Neuronal stem cell (in vitro differentiated cells): ENCODE measurements around the gene ETFB.
"Not testable (repeated sequence)": the region's sequence is repeated elsewhere in the genome, so short reads cannot be mapped to it uniquely, and the experiment has no call there.

Experiments used
- DNase-seq: peaks from one replicate; pipeline ENCODE4 v3.0.0-alpha.2; 2013; ENCODE audit warnings: low spot score
- H2AFZ ChIP-seq: one replicate; pipeline ENCODE4 v1.6.1; 2013; ENCODE audit warnings: mild to moderate bottlenecking, low read length, inconsistent platforms
- H2AK5ac ChIP-seq: 2 replicates; pipeline ENCODE4 v1.6.1; 2013; ENCODE audit warnings: low read depth, mild to moderate bottlenecking, inconsistent platforms, low read length, moderate library complexity, mixed read lengths
- H2BK120ac ChIP-seq: 2 replicates; pipeline ENCODE4 v1.6.1; 2013; ENCODE audit warnings: low read depth, mild to moderate bottlenecking, inconsistent platforms, low read length, moderate library complexity, mixed read lengths
- H2BK12ac ChIP-seq: one replicate; pipeline ENCODE4 v1.6.1; 2013; ENCODE audit warnings: low read length, inconsistent platforms
- H2BK15ac ChIP-seq: 2 replicates; pipeline ENCODE4 v1.6.1; 2013; ENCODE audit warnings: mild to moderate bottlenecking, low read length, inconsistent platforms, mixed read lengths
- H2BK5ac ChIP-seq: one replicate; pipeline ENCODE4 v1.6.1; 2013; ENCODE audit warnings: inconsistent platforms, mild to moderate bottlenecking, low read length, moderate library complexity
- H3K14ac ChIP-seq: one replicate; pipeline ENCODE4 v1.6.1; 2013; ENCODE audit warnings: low read length, inconsistent platforms
- H3K18ac ChIP-seq: 2 replicates; pipeline ENCODE4 v1.6.1; 2013; ENCODE audit warnings: low read length, inconsistent platforms
- H3K23ac ChIP-seq: 2 replicates; pipeline ENCODE4 v1.6.1; 2013; ENCODE audit warnings: low read depth, mild to moderate bottlenecking, mixed read lengths, low read length, inconsistent platforms; ENCODE audit not compliant: poor library complexity
- H3K27ac ChIP-seq: replicated peaks from 3 replicates; pipeline ENCODE4 v1.5.1; 2013; ENCODE audit warnings: low read length, inconsistent platforms
- H3K27me3 ChIP-seq, 3 experiments: 2 replicates each; pipeline ENCODE4 v1.6.1; 2013; ENCODE audit warnings: low read length in 3 of 3, mild to moderate bottlenecking in 2 of 3, inconsistent platforms in 1 of 3, low read depth in 1 of 3, mixed read lengths in 1 of 3, moderate library complexity in 1 of 3; ENCODE audit not compliant: control insufficient read depth in 3 of 3, insufficient read depth in 3 of 3
- H3K36me3 ChIP-seq, 2 donors: replicated peaks in 1 of 2; 2 replicates each; pipeline ENCODE4 v1.6.1; 2013; ENCODE audit warnings: low read length in 2 of 2; ENCODE audit not compliant: control insufficient read depth in 2 of 2, insufficient read depth in 2 of 2
- H3K4ac ChIP-seq: 2 replicates; pipeline ENCODE4 v1.6.1; 2013; ENCODE audit warnings: inconsistent platforms, mild to moderate bottlenecking, low read length, moderate library complexity
- H3K4me1 ChIP-seq, 2 donors: 1 replicate in 1 of 2; 2 replicates in 1 of 2; pipeline ENCODE4 v1.6.1; 2013; ENCODE audit warnings: low read length in 2 of 2, low read depth in 1 of 2; ENCODE audit not compliant: control insufficient read depth in 2 of 2, insufficient read depth in 1 of 2
- H3K4me2 ChIP-seq: one replicate; pipeline ENCODE4 v1.6.1; 2013; ENCODE audit warnings: mild to moderate bottlenecking, low read length, inconsistent platforms; ENCODE audit not compliant: insufficient read depth, poor library complexity, severe bottlenecking
- H3K4me3 ChIP-seq, 2 donors: 2 replicates each; pipeline ENCODE4 v1.5.1; 2013; ENCODE audit warnings: low read length in 2 of 2, mild to moderate bottlenecking in 2 of 2, inconsistent platforms in 1 of 2, moderate library complexity in 1 of 2
- H3K79me1 ChIP-seq: one replicate; pipeline ENCODE4 v1.6.1; 2013; ENCODE audit warnings: low read depth, mild to moderate bottlenecking, inconsistent platforms, low read length, moderate library complexity
- H3K9ac ChIP-seq: one replicate; pipeline ENCODE4 v1.6.1; 2013; ENCODE audit warnings: mild to moderate bottlenecking, low read depth, low read length, inconsistent platforms; ENCODE audit not compliant: poor library complexity
- H3K9me3 ChIP-seq, 2 donors: replicated peaks in 1 of 2; 2 replicates each; pipeline versions ENCODE3 to v1.6.1; 2013; ENCODE audit warnings: low read length in 2 of 2, mild to moderate bottlenecking in 2 of 2, inconsistent platforms in 1 of 2, low read depth in 1 of 2, mixed read lengths in 1 of 2, moderate library complexity in 1 of 2; ENCODE audit not compliant: control insufficient read depth in 2 of 2, insufficient read depth in 1 of 2
- H4K8ac ChIP-seq: one replicate; pipeline ENCODE4 v1.6.1; 2013; ENCODE audit warnings: low read depth, mild to moderate bottlenecking, inconsistent platforms, low read length, moderate library complexity
- H4K91ac ChIP-seq: one replicate; pipeline ENCODE4 v1.6.1; 2013; ENCODE audit warnings: low read length, low read depth, mild to moderate bottlenecking, inconsistent platforms; ENCODE audit not compliant: poor library complexity
- WGBS, 2 donors: extraction: QIAGEN DNeasy Blood & Tissue Kit; methylation state at CpG; one replicate each; pipeline ENCODE4 v1.1.7; 2013; ENCODE audit warnings: missing lambda C conversion rate in 2 of 2, mixed read lengths in 1 of 2; ENCODE audit not compliant: insufficient read length in 2 of 2, insufficient replicate concordance in 1 of 2; ENCODE audit errors: extremely low coverage in 2 of 2; 5-methylcytosine and 5-hydroxymethylcytosine counted together

The ETFB gene

GRCh38 chr19:51397453-51397852, 31.3 kb upstream of the ETFB start:
- not testable (repeated sequence) for H2BK15ac ChIP-seq, H2AFZ ChIP-seq

GRCh38 chr19:51396175-51396574, 30.0 kb upstream of the ETFB start:
- Histone ChIP-seq H3K4ac (no peak overlapping the region), H3K4me3 (no peak overlapping the region), H3K79me1 (no peaks in the 10 kb centered on the region), H3K27me3 (no peaks in the 10 kb centered on the region), H2BK15ac (no peak overlapping the region), H4K8ac (no peak overlapping the region), H3K9ac (no peak overlapping the region), H3K4me2 (no peak overlapping the region), H2BK12ac (no peak overlapping the region), H3K18ac (no peak overlapping the region), H3K9me3 (no peaks in the 10 kb centered on the region), H3K4me1 (peaks cover 0 to 8% of the 10 kb centered on the region in 2 donors), H2BK120ac (no peak overlapping the region), H2BK5ac (no peak overlapping the region), H3K23ac (no peak overlapping the region), H3K27ac (no peak overlapping the region), H3K36me3 (peaks cover 0 to 8% of the 10 kb centered on the region in 2 donors), H3K14ac (no peak overlapping the region), H2AFZ (no peak overlapping the region), H2AK5ac (no peak overlapping the region), H4K91ac (no peak overlapping the region)
- no CpG with 5 or more reads among the region's 2 CpGs for WGBS, 2 donors
- no peak for DNase-seq

More at GRCh38 chr19:51397453-51397852, 31.3 kb upstream of the ETFB start:
- H2BK120ac ChIP-seq, H4K91ac ChIP-seq, H3K4me3 ChIP-seq, H3K18ac ChIP-seq, H3K27me3 ChIP-seq, H3K4me1 ChIP-seq, H2BK12ac ChIP-seq, H3K9ac ChIP-seq, H2AK5ac ChIP-seq, H3K23ac ChIP-seq, H3K79me1 ChIP-seq, H3K14ac ChIP-seq, H4K8ac ChIP-seq, H3K27ac ChIP-seq, DNase-seq, H2BK5ac ChIP-seq: not testable (repeated sequence)
- no CpG with 5 or more reads among the region's 9 CpGs for WGBS, 2 donors
- Histone ChIP-seq H3K36me3 (peaks cover 0 to 15% of the 10 kb centered on the region in 2 donors), H3K9me3 (peaks cover 0 to 11% of the 10 kb centered on the region in 2 donors), H3K4me2 (peak overlapping the region; percentile 3), H3K4ac (peak overlapping the region; percentile 14)

DNA sequence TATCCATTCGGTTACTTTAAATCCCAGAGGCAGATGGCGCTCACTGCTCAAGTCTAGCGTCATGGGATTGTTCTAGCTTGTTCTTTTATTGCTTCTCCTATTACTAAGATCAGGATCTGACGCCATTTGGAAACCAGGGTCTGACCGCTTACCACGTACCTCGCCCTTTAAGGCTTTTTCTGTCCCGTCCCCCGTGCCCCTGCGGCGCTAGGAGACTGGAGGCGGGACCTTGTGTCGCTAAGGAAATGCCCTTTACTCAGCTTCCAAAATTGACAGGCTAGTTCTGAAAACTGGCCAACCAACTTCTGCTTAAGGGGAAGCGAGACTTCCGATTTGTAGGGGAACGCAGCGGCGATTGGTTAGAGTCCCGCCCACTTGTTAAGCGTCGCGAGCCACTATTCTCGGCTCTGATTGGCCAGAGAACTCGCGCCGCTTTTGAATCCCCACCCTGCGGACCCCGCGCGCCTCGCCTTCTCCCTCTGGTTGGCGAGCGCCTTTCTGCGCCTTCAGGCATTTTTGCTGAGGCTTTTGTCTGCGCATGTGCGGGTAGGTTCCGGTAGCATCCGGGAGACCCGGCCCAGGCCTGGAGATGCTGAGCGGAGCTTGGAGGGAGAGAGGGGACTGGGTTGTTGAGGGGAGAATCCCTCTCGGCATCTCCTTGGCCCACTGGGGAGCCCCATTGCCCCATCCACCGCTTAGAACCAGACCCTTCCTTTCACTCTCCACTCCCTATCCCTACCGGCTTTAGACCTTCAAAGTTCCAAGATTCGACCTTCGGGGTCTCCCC, 28.1 kb upstream of the ETFB start:
- Histone ChIP-seq H3K4ac (no peak overlapping the region), H3K9me3 (no peaks in the 10 kb centered on the region), H3K9ac (peak overlapping the region; percentile 71), H3K18ac (peak overlapping the region; percentile 9), H3K4me2 (peak overlapping the region; percentile 63), H3K79me1 (no peaks in the 10 kb centered on the region), H2BK15ac (no peak overlapping the region), H3K27me3 (no peaks in the 10 kb centered on the region), H3K14ac (no peak overlapping the region), H2BK5ac (peak overlapping the region; percentile 97), H3K4me3 (peak overlapping the region; percentile 56 to 87), H2BK12ac (no peak overlapping the region), H4K91ac (no peak overlapping the region), H3K27ac (peak overlapping the region; percentile 84), H2AFZ (peak overlapping the region; percentile 76), H4K8ac (no peak overlapping the region), H2BK120ac (no peak overlapping the region), H3K36me3 (no peaks in the 10 kb centered on the region), H2AK5ac (no peak overlapping the region), H3K23ac (peak overlapping the region; percentile 86), H3K4me1 (peaks cover 0 to 9% of the 10 kb centered on the region in 2 donors)
- peak; percentile 98 for DNase-seq
- WGBS, 2 donors: no CpG with 5 or more reads among the region's 45 CpGs

DNA sequence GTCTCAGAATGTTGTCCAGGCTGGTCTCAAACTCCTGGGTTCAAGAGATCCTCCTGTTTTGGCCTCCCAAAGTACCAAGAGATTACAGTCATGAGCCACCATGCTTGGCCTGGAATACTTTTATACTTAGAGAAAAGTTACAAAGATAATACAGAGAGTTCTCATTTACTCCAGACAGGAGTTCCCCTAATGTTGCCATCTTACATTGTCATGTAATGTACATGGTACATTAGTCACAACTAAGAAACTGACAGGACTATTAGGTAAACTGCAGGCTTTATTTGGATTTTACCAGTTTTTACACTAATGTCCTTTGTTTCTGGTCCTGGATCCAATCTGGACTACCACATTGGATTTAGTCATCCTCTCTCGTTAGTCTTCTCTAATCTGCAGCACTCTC, 26.5 kb upstream of the ETFB start:
- Histone ChIP-seq H3K4me2 (no peak overlapping the region), H3K79me1 (no peaks in the 10 kb centered on the region), H2BK12ac (no peak overlapping the region), H3K27me3 (no peaks in the 10 kb centered on the region), H4K8ac (no peak overlapping the region), H3K4ac (no peak overlapping the region), H3K9ac (no peak overlapping the region), H3K9me3 (no peaks in the 10 kb centered on the region), H2BK120ac (no peak overlapping the region), H2BK15ac (no peak overlapping the region), H2AFZ (no peak overlapping the region), H3K18ac (no peak overlapping the region), H3K4me1 (peaks cover 8 to 19% of the 10 kb centered on the region in 2 donors), H3K4me3 (no peak overlapping the region), H3K14ac (no peak overlapping the region), H3K36me3 (no peaks in the 10 kb centered on the region), H3K23ac (no peak overlapping the region), H3K27ac (no peak overlapping the region), H4K91ac (no peak overlapping the region), H2BK5ac (no peak overlapping the region), H2AK5ac (no peak overlapping the region)
- no peak for DNase-seq
- WGBS, 2 donors: no CpG with 5 or more reads among the region's 1 CpG
